Stomach (tissue), 4 donors: ENCODE measurements around the gene KIF3B.
A peak's percentile ranks its signal among the peaks of the same experiment; 100 is the strongest.

ENCODE experiments used
- EP300 ChIP-seq: sonication (generic); formaldehyde crosslinking; IDR thresholded peaks from one replicate; pipeline ENCODE4 v1.6.1; 2017; ENCODE audit warnings: antibody characterized with exemption
- POLR2A ChIP-seq, 4 donors: fragments of 450-650 bp; IDR thresholded peaks; one replicate each; pipeline ENCODE4 v1.6.1; 2016; ENCODE audit warnings: antibody characterized with exemption in 4 of 4, control low read depth in 2 of 4, mild to moderate bottlenecking in 1 of 4, moderate library complexity in 1 of 4
- POLR2AphosphoS5 ChIP-seq, 3 donors: sonication (generic); formaldehyde crosslinking; IDR thresholded peaks; one replicate each; pipeline ENCODE4 v1.6.1; 2016; ENCODE audit warnings: antibody characterized with exemption in 3 of 3
- TF ChIP-seq, protein P1 (sequence below), 7 experiments: fragments of 450-650 bp in 4 of 7; fragments of 200-600 bp in 3 of 7; sonication (generic) in 3 of 7; IDR thresholded peaks; one replicate each; pipeline ENCODE4 v1.5.1; 2016 to 2019; ENCODE audit warnings: antibody characterized with exemption in 7 of 7, control low read depth in 2 of 7, mild to moderate bottlenecking in 1 of 7

GRCh38 chr20:32277361-32278198 lies at the start of gene KIF3B:
- no peak for TF ChIP-seq POLR2A (IDR thresholded peaks at IDR 0.05)
- TF ChIP-seq POLR2AphosphoS5 (IDR thresholded peaks at IDR 0.05): peak; percentile 37 to 88 (median 42)
- TF ChIP-seq, protein P1, sequence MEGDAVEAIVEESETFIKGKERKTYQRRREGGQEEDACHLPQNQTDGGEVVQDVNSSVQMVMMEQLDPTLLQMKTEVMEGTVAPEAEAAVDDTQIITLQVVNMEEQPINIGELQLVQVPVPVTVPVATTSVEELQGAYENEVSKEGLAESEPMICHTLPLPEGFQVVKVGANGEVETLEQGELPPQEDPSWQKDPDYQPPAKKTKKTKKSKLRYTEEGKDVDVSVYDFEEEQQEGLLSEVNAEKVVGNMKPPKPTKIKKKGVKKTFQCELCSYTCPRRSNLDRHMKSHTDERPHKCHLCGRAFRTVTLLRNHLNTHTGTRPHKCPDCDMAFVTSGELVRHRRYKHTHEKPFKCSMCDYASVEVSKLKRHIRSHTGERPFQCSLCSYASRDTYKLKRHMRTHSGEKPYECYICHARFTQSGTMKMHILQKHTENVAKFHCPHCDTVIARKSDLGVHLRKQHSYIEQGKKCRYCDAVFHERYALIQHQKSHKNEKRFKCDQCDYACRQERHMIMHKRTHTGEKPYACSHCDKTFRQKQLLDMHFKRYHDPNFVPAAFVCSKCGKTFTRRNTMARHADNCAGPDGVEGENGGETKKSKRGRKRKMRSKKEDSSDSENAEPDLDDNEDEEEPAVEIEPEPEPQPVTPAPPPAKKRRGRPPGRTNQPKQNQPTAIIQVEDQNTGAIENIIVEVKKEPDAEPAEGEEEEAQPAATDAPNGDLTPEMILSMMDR (IDR thresholded peaks at IDR 0.05): no peak
- no peak for TF ChIP-seq EP300
